Inferior parietal cortex (tissue), 1 donor: Measurements from ENCODE around the gene AGFG2.

Source experiments
- DNase-seq: peaks from one replicate; pipeline ENCODE4 v3.0.0-alpha.2; 2016; ENCODE audit errors: extremely low spot score

AGFG2 gene

DNA sequence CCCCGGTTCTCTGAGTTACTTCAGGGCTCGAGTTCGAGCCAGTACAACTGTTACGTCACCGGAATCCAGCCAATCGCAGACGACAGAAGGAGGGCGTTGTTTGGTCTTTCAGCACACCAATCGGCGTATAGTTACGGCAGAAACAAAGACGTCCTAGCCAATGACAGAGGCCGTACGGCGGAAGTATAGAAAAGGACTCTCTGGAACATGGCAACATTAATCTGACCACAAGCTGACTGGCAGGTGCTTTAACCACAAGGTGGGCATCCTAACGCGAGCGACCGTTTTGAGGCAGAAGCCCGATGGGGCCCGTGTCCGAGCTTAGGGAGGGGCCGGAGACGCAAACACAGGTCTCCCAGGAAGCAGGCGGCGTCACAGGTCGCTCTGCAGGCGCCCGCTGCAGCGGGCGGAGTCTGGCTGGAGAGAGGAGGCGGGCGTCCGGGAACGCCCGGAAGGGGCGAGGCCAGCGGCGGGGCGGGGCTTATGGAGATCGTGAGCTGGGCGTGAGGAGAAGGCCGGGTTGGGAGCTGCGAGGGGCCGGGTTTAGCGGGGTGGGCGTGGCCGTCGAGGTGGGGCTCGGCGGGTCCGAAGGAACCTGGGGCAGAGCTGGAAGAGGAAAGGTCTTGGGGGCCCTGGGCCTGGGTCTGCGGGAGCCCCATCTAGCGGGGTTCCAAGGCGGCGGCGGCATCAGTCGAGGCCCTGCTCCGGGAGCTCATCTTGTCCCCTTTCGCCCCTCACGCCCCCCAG, 73.2 kb downstream of the AGFG2 start, which contains the start of gene MOSPD3:
Gene MOSPD3, plus strand, starts transcription at position 558 of the 747 bp plus-strand sequence. CDS start 252 bp downstream, outside the sequence.
- peak; percentile 100 for DNase-seq

DNA sequence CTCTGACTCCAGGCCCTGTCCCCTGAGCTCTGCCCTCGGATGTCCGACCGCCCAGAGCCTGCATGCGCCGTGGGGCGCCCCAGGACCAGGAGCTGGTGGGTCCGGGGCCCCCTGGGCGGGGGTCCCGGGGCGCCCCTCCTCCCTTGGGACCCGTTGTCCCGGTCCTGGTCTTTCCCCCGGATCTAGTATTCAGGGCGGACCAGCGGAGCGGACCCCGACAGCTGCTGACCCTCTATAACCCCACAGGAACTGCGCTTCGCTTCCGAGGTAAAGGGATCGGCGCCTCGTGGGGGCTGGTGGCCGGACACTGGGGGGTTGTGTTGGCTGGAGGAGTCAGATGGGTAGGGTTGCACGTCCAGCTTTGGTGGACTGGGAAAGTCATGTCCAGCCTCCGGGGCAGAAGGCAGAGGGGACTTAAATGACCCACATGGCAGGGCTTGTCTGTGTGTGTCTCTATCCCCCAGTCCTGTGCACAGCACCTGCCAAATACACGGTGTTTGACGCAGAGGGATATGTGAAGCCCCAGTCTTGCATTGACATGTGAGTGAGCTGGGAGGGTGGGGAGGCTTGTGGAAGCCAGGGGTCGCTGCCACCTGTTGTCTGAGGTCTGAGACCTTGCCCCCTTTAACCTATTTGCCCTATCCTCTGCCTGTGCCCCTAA, 73.9 kb downstream of the AGFG2 start:
- DNase-seq = no peak

DNA sequence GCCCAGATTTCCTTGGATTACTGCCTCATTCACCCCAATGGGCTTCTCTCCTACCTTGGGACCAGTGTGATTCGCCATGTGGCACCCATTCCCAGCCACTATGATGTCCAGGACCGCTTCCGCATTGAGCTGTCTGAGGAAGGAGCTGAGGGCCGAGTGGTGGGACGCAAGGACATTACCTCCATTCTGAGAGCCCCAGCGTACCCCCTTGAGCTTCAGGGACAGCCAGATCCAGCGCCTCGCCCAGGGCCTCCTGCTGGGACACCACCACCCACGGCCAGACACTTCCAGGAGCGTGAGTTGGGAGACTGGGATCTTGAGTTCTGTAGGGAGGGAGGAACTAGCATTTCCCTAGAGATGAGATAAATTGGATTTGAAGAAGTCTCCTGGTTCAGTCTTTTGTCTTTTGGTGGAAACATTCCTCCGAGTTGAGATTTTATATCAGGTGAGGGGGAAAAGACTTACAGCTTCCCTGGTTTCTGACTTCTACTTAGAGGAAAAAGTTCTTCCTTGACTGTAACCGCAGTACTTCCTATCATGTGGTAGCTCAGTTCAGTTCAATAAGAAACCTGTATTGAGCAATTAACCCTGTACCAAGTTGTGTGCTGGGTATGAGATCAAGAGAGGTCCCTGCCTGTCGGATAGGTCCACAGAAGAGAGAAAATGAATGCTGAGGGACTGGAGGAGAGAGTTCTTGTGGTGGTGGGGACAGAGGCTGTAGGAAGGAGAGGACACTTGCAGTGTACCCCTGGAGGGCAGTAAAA, 74.6 kb downstream of the AGFG2 start:
- no peak for DNase-seq

DNA sequence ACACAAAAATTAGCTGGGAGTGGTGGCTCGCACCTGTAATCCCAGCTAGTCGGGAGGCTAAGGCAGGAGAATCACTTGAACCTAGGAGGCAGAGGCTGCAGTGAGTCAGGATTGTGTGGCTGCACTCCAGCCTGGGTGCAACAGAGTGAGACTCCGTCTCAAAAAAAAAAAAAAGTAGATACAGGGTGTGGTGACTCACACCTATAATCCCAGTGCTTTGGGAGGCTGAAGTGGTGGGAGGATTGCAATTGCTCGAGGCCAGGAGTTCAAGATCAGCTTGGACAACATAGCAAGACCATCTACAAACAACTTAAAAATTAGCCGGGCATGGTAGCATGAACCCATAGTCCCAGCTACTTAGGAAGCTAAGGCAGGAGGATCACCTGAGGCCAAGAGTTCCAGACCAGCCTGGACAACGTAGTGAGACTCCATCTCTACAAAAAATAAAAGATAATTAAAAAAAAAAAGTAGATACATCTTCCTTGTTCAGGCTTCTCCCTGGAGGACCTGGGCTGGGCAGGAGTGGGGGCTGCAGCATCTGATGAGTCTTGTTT, 75.4 kb downstream of the AGFG2 start:
- DNase-seq = no peak
